Type B pancreatic cell (in vitro differentiated cells): Measurements from ENCODE around the gene STON2. TPM values are rescaled to one million over a fixed set of nuclear protein-coding genes. Genes with fewer than 3 reads are reported as not detected.

Experiments
- DNase-seq: peaks from one replicate; pipeline ENCODE4 v3.0.0; 2021; ENCODE audit warnings: mixed read lengths; ENCODE audit not compliant: unreplicated experiment; ENCODE audit errors: extremely low spot score
- H3K27ac Mint-ChIP-seq: 2 replicates; pipeline ENCODE4 v1.8.0; 2021; ENCODE audit warnings: mild to moderate bottlenecking, mixed read lengths
- H3K27me3 Mint-ChIP-seq: 2 replicates; pipeline ENCODE4 v1.8.0; 2021; ENCODE audit warnings: mixed read lengths
- H3K36me3 Mint-ChIP-seq: 2 replicates; pipeline ENCODE4 v1.8.0; 2021; ENCODE audit warnings: mixed read lengths
- H3K4me1 Mint-ChIP-seq: one replicate; pipeline ENCODE4 v1.8.0; 2021; ENCODE audit warnings: mixed read lengths; ENCODE audit not compliant: unreplicated experiment
- H3K4me3 Mint-ChIP-seq: 2 replicates; pipeline ENCODE4 v1.8.0; 2021; ENCODE audit warnings: mild to moderate bottlenecking, mixed read lengths
- H3K9me3 Mint-ChIP-seq: 2 replicates; pipeline ENCODE4 v1.8.0; 2021; ENCODE audit warnings: mixed read lengths
- CTCF ChIP-seq: fragments of 200-600 bp; sonication (generic); conservative IDR thresholded peaks from 2 replicates; pipeline ENCODE4 v1.5.0; 2021; ENCODE audit warnings: antibody characterized with exemption, mild to moderate bottlenecking
- long read RNA-seq: library from polyadenylated mRNA; unstranded; transcript quantifications from one replicate; pipeline ENCODE4 v2.0.0, GENCODE V29; 2020
- total RNA-seq: library from RNA; stranded (reverse); gene quantifications from 2 replicates; pipeline ENCODE4 v1.2.1, GENCODE V29; 2021; ENCODE audit warnings: low replicate concordance

The STON2 gene, protein sequence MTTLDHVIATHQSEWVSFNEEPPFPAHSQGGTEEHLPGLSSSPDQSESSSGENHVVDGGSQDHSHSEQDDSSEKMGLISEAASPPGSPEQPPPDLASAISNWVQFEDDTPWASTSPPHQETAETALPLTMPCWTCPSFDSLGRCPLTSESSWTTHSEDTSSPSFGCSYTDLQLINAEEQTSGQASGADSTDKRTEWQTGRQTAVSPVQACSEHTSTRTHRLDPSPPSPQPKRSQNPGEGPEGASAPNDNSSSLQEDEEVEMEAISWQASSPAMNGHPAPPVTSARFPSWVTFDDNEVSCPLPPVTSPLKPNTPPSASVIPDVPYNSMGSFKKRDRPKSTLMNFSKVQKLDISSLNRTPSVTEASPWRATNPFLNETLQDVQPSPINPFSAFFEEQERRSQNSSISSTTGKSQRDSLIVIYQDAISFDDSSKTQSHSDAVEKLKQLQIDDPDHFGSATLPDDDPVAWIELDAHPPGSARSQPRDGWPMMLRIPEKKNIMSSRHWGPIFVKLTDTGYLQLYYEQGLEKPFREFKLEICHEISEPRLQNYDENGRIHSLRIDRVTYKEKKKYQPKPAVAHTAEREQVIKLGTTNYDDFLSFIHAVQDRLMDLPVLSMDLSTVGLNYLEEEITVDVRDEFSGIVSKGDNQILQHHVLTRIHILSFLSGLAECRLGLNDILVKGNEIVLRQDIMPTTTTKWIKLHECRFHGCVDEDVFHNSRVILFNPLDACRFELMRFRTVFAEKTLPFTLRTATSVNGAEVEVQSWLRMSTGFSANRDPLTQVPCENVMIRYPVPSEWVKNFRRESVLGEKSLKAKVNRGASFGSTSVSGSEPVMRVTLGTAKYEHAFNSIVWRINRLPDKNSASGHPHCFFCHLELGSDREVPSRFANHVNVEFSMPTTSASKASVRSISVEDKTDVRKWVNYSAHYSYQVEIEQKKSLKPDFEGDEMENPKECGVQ
- total RNA-seq: 40.4 and 105 TPM in 2 replicates
- long read RNA-seq, partial matches to known transcripts: 15 of 54 reads
- long read RNA-seq, other reads (novel, unspliced or antisense): 38 of 54 reads

GRCh38 chr14:81400202-81400678 lies at the start of gene STON2:
STON2 (minus strand) TSS chr14:81400324; CDS start chr14:81398382, 1,942 bp downstream.
- no peak for TF ChIP-seq CTCF
- no peaks in the 10 kb centered on the region for H3K4me1 Mint-ChIP-seq
- H3K27me3 Mint-ChIP-seq: no peaks in the 10 kb centered on the region
- H3K36me3 Mint-ChIP-seq: peaks cover 13% of the 10 kb centered on the region
- no peak for DNase-seq
- H3K9me3 Mint-ChIP-seq: peaks cover 5% of the 10 kb centered on the region
- peak within 1 kb of the TSS; percentile 78 for H3K4me3 Mint-ChIP-seq
- H3K27ac Mint-ChIP-seq: peak within 1 kb of the TSS; percentile 100

GRCh38 chr14:81449576-81449975 lies 49.5 kb upstream of the STON2 start:
- no peak for TF ChIP-seq CTCF
- Mint-ChIP-seq H3K27me3 (peaks cover 9% of the 10 kb centered on the region), H3K9me3 (peaks cover 1% of the 10 kb centered on the region), H3K36me3 (no peaks in the 10 kb centered on the region), H3K27ac (no peak overlapping the region), H3K4me1 (peaks cover 24% of the 10 kb centered on the region), H3K4me3 (no peak overlapping the region)
- no peak for DNase-seq

- Mint-ChIP-seq H3K4me1 (peaks cover 24% of the 10 kb centered on the region), H3K27ac (no peak overlapping the region), H3K36me3 (no peaks in the 10 kb centered on the region), H3K9me3 (peaks cover 6% of the 10 kb centered on the region), H3K27me3 (peaks cover 13% of the 10 kb centered on the region), H3K4me3 (no peak overlapping the region)
- no peak for TF ChIP-seq CTCF
- no peak for DNase-seq
These were observed 49.0 kb upstream of the STON2 start for GRCh38 chr14:81449114-81449513.

DNA sequence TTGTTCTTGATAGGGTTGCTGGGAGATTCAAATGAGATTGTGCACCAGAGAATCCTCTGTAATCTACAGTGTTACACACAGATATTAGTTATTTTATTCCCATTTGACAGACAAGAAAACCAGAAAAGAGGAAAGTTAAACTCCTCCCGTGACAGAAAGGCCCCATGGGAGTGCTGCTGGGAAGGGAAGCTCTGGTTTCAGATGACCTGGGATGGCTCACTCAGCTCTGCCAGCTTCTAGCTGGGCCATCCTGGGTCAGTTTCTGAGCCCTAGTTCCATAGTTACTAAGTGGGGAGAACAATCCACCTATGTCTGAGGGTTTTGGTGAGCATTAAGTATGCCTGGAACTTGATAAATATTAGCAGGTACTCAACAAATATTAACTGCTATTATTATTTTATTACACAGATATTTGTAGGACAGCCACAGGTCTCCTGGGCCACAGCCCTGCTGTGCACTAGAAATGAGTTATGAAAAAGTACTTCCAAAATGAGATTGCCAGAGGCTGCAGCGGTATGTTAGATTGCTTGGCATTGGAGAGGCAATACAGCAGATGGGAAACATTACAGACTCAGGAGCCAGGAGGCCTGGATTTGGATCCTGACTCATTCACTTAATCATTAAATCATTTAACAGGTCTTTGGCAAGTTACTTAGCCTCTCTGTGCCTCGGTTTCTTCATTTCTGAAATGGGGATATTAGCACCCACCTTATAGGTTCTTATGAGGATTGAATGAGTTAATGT lies 47.1 kb upstream of the STON2 start:
- no peak for DNase-seq
- Mint-ChIP-seq H3K36me3 (no peaks in the 10 kb centered on the region), H3K27me3 (peaks cover 23% of the 10 kb centered on the region), H3K4me3 (no peak overlapping the region), H3K9me3 (peaks cover 10% of the 10 kb centered on the region), H3K4me1 (peaks cover 21% of the 10 kb centered on the region), H3K27ac (no peak overlapping the region)
- no peak for TF ChIP-seq CTCF
